HCT116 (cell line): ENCODE data around the gene CDKN2B-AS1. TPM values are rescaled to one million over a fixed set of nuclear protein-coding genes. Genes with fewer than 3 reads are reported as not detected.

Experiments
- ATAC-seq: fragments of 200-7000 bp; cut with Tn5 transposase; 2 replicates; pipeline ENCODE4 v1.9.1; 2020; ENCODE audit warnings: mild to moderate bottlenecking, moderate library complexity
- BruUV-seq: library from RNA; stranded (reverse); fragments of 400-500 nt; replicated peaks from 2 replicates; lab custom pipeline; 2021; lab: Mats Ljungman, UMichigan
- CTCF ChIA-PET: fragments of 300-600 bp; sonication (Branson Sonifier 250); formaldehyde crosslinking; loops from one replicate; lab custom pipeline; 2021; ENCODE audit warnings: antibody characterized with exemption; lab: Charles Lee
- POLR2A ChIA-PET: fragments of 300-600, 350-600 bp; sonication (Branson Sonifier 250); formaldehyde crosslinking; loops from one replicate; lab custom pipeline; 2021; ENCODE audit warnings: antibody characterized with exemption; lab: Charles Lee
- RAD21 ChIA-PET, 2 experiments: fragments of 300-600 bp; sonication (Branson Sonifier 250); formaldehyde crosslinking; loops; one replicate each; lab custom pipeline; 2023; ENCODE audit warnings: low total read pairs in 2 of 2; ENCODE audit not compliant: uncharacterized antibody in 2 of 2, unreplicated experiment in 2 of 2, low non-redundant PET in 1 of 2; lab: Charles Lee
- DNase-seq: peaks from one replicate; pipeline ENCODE4 v3.0.0-alpha.2; 2010; ENCODE audit warnings: low read depth, low spot score
- H2AFZ ChIP-seq: fragments of 200-600 bp; shearing (Covaris generic), sonication (generic); 2 replicates; pipeline ENCODE4 v1.6.1; 2017; ENCODE audit warnings: low read depth, mixed run types, mixed read lengths, antibody characterized with exemption, low read length; ENCODE audit not compliant: poor library complexity, severe bottlenecking
- H3K27ac ChIP-seq: 2 replicates; pipeline ENCODE4 v1.5.1; 2012; ENCODE audit warnings: low read depth, low read length
- H3K27me3 ChIP-seq: fragments of 200-600 bp; sonication (generic); 2 replicates; pipeline ENCODE4 v1.6.1; 2016; ENCODE audit warnings: mixed run types, low read length, mixed read lengths; ENCODE audit not compliant: insufficient read depth
- H3K36me3 ChIP-seq, 2 experiments: fragments of 200-500 bp in 1 of 2; fragments of 200-600 bp in 1 of 2; sonication (Bioruptor generic) in 1 of 2; sonication (generic) in 1 of 2; 2 replicates each; pipeline versions ENCODE4 v1.5.1 to v1.6.1; 2014 to 2016; ENCODE audit warnings: low read length in 2 of 2, inconsistent platforms in 1 of 2, mixed read lengths in 1 of 2, mixed run types in 1 of 2; ENCODE audit not compliant: insufficient read depth in 2 of 2, control insufficient read depth in 1 of 2
- H3K4me1 ChIP-seq, 2 experiments: fragments of 200-600 bp in 1 of 2; sonication (generic) in 1 of 2; 2 replicates each; pipeline versions ENCODE4 v1.5.1 to v1.6.1; 2012 to 2017; ENCODE audit warnings: low read length in 2 of 2, inconsistent platforms in 1 of 2, mild to moderate bottlenecking in 1 of 2, mixed read lengths in 1 of 2, mixed run types in 1 of 2, moderate library complexity in 1 of 2; ENCODE audit not compliant: insufficient read depth in 2 of 2, control insufficient read depth in 1 of 2
- H3K4me2 ChIP-seq: fragments of 200-600 bp; sonication (generic); 2 replicates; pipeline ENCODE4 v1.6.1; 2017; ENCODE audit warnings: mixed run types, low read length, mixed read lengths
- H3K4me3 ChIP-seq, 2 experiments: fragments of 200-600 bp in 1 of 2; sonication (generic) in 1 of 2; replicated peaks in 1 of 2; 2 replicates each; pipeline ENCODE4 v1.5.1; 2011 to 2016; ENCODE audit warnings: low read length in 2 of 2, control low read depth in 1 of 2, low read depth in 1 of 2, mild to moderate bottlenecking in 1 of 2, mixed read lengths in 1 of 2, mixed run types in 1 of 2
- H3K79me2 ChIP-seq: fragments of 200-600 bp; sonication (generic); 2 replicates; pipeline ENCODE4 v1.6.1; 2017; ENCODE audit warnings: mild to moderate bottlenecking, mixed run types, low read length, moderate library complexity, mixed read lengths; ENCODE audit not compliant: insufficient read depth
- H3K9ac ChIP-seq: fragments of 200-600 bp; sonication (generic); 2 replicates; pipeline ENCODE4 v1.6.1; 2016; ENCODE audit warnings: low read length, mixed read lengths
- H3K9me2 ChIP-seq: fragments of 200-600 bp; sonication (generic), shearing (Covaris generic); 2 replicates; pipeline ENCODE4 v1.6.1; 2017; ENCODE audit warnings: mixed run types, mild to moderate bottlenecking, moderate library complexity; ENCODE audit not compliant: insufficient read depth
- H3K9me3 ChIP-seq, 2 experiments: fragments of 200-500 bp in 1 of 2; fragments of 200-600 bp in 1 of 2; sonication (Bioruptor generic) in 1 of 2; sonication (generic) in 1 of 2; 2 replicates each; pipeline ENCODE4 v1.6.1; 2014 to 2017; ENCODE audit warnings: low read length in 2 of 2, mixed read lengths in 2 of 2, inconsistent platforms in 1 of 2, low read depth in 1 of 2, mild to moderate bottlenecking in 1 of 2, mixed run types in 1 of 2, moderate library complexity in 1 of 2; ENCODE audit not compliant: control insufficient read depth in 1 of 2, insufficient read depth in 1 of 2
- H4K20me1 ChIP-seq: fragments of 200-600 bp; sonication (generic), shearing (Covaris generic); 2 replicates; pipeline ENCODE4 v1.6.1; 2017; ENCODE audit warnings: mixed run types, mild to moderate bottlenecking, moderate library complexity; ENCODE audit not compliant: insufficient read depth
- ATF3 ChIP-seq: IDR thresholded peaks from 2 replicates; pipeline ENCODE4 v1.6.1; 2012
- CBX3 ChIP-seq: IDR thresholded peaks from 2 replicates; pipeline ENCODE4 v1.6.1; 2012; ENCODE audit warnings: low read depth
- FOSL1 ChIP-seq: IDR thresholded peaks from 2 replicates; pipeline ENCODE4 v1.6.1; 2012; ENCODE audit warnings: low read depth
- JUND ChIP-seq: IDR thresholded peaks from 2 replicates; pipeline ENCODE4 v1.6.1; 2012
- MAX ChIP-seq: IDR thresholded peaks from 2 replicates; pipeline ENCODE4 v1.6.1; 2012
- RAD21 ChIP-seq: IDR thresholded peaks from 2 replicates; pipeline ENCODE4 v1.6.1; 2012; ENCODE audit warnings: low read depth, mild to moderate bottlenecking
- REST ChIP-seq: IDR thresholded peaks from 2 replicates; pipeline ENCODE4 v1.6.1; 2012; ENCODE audit warnings: low read depth
- SP1 ChIP-seq: IDR thresholded peaks from 2 replicates; pipeline ENCODE4 v1.6.1; 2012; ENCODE audit warnings: low read depth
- TCF7L2 ChIP-seq: IDR thresholded peaks from 2 replicates; pipeline ENCODE4 v1.7.0; 2011; ENCODE audit warnings: borderline replicate concordance, inconsistent platforms; ENCODE audit not compliant: insufficient read depth, insufficient read length; ENCODE audit errors: extremely low read depth
- YY1 ChIP-seq: IDR thresholded peaks from 2 replicates; pipeline ENCODE4 v1.6.1; 2011; ENCODE audit warnings: low read length, low read depth, moderate library complexity, mild to moderate bottlenecking; ENCODE audit not compliant: insufficient replicate concordance; ENCODE audit errors: extremely low read depth
- ZFX ChIP-seq: fragments of 450-650 bp; IDR thresholded peaks from 2 replicates; pipeline ENCODE4 v1.6.1; 2017
- intact Hi-C: fragments of 100-400 bp; cut with micrococcal nuclease; formaldehyde crosslinking; loops from 2 replicates; pipeline ENCODE4 v1.10.0; 2022
- total RNA-seq: library from RNA; stranded (reverse); gene quantifications from one replicate; pipeline ENCODE4 v1.2.1, GENCODE V29; 2021; ENCODE audit not compliant: unreplicated experiment

CDKN2B-AS1 gene
- total RNA-seq, 1 experiment from 2014 or later, result 1.7 TPM

- Histone ChIP-seq H3K4me3 (no peak overlapping the region), H3K4me1 (peaks cover 11 to 17% of the 10 kb centered on the region in 2 experiments), H4K20me1 (no peaks in the 10 kb centered on the region), H3K9me2 (no peaks in the 10 kb centered on the region), H3K4me2 (peak overlapping the region; percentile 48), H3K79me2 (no peaks in the 10 kb centered on the region), H3K9me3 (no peaks in the 10 kb centered on the region), H2AFZ (no peak overlapping the region), H3K36me3 (no peaks in the 10 kb centered on the region), H3K9ac (no peak overlapping the region), H3K27ac (no peak overlapping the region), H3K27me3 (no peaks in the 10 kb centered on the region)
- ATAC-seq, result peak; percentile 74
- intact Hi-C loops, result loop anchor here (5.0 kb wide), 1 partner anchor 34 kb away; the partner anchor contains the start of gene CDKN2B
- POLR2A ChIA-PET, result interaction anchor here (0.9 kb wide), 1 partner anchor 33 kb away, joined by 3 read pairs; the partner anchor contains the start of gene CDKN2B
- DNase-seq, result peak; percentile 29
- BruUV-seq, result no TSS peak
- TF ChIP-seq JUND, result peak; percentile 55
- no peak for TF ChIP-seq REST
- TF ChIP-seq TCF7L2, result no peak
- TF ChIP-seq MAX, result 0 out of 2 replicates have a peak, but pooled peaks have one; percentile 19
- no peak for TF ChIP-seq ZFX
- no peak for TF ChIP-seq YY1
- TF ChIP-seq SP1, result peak; percentile 60
- TF ChIP-seq RAD21, result peak; percentile 17; the same call in 1 of the 2 replicates
- TF ChIP-seq FOSL1, result peak; percentile 38; the same call in 1 of the 2 replicates
- peak; percentile 66; the same call in 1 of the 2 replicates for TF ChIP-seq CBX3
- peak; percentile 23; the same call in 1 of the 2 replicates for TF ChIP-seq ATF3
- CTCF ChIA-PET, result interaction anchor here (1.0 to 2.2 kb wide), 3 partner anchors 33 to 229 kb away, joined by 5 to 11 read pairs (median 6); partner anchors contain the start of gene CDKN2B
- RAD21 ChIA-PET, result interaction anchor here in 1 of 2 experiments (0.5 kb wide), 1 partner anchor 197 kb away, joined by 3 read pairs; no protein-coding TSS in a partner anchor
These were observed 47.2 kb downstream of the CDKN2B-AS1 start for GRCh38 chr9:22041775-22042174.
